Endothelial cell of umbilical vein (primary cell): ENCODE data around the gene BRD3. TPM values are rescaled to one million over a fixed set of nuclear protein-coding genes. Genes with fewer than 3 reads are reported as not detected.

Source experiments
- BruUV-seq: library from RNA; stranded (reverse); fragments of 400-500 nt; replicated peaks from 2 replicates; lab custom pipeline; 2021; lab: Mats Ljungman, UMichigan
- CTCF ChIA-PET: fragments of 300-600, 350-600 bp; sonication (Branson Sonifier 250); formaldehyde crosslinking; loops from one replicate; lab custom pipeline; 2021; ENCODE audit warnings: antibody characterized with exemption, inconsistent platforms; lab: Charles Lee
- POLR2A ChIA-PET: fragments of 300-600, 350-600 bp; sonication (Branson Sonifier 250); formaldehyde crosslinking; loops from one replicate; lab custom pipeline; 2021; ENCODE audit warnings: antibody characterized with exemption, inconsistent platforms; lab: Charles Lee
- DNase-seq: peaks from one replicate; pipeline ENCODE4 v3.0.0-alpha.2; 2011; ENCODE audit warnings: low read depth, low spot score
- FAIRE-seq: peaks from 2 replicates; lab custom pipeline; 2011; peaks lifted over from hg19 to GRCh38; lab: Jason Lieb, UNC
- H2AFZ ChIP-seq: 2 replicates; pipeline ENCODE4 v1.6.0; 2012; ENCODE audit warnings: low read depth, low read length, control low read depth, inconsistent platforms
- H3K27ac ChIP-seq: 2 replicates; pipeline ENCODE4 v1.5.1; 2011; ENCODE audit warnings: low read depth, mild to moderate bottlenecking, control low read depth, low read length, moderate library complexity; ENCODE audit not compliant: insufficient read depth
- H3K27me3 ChIP-seq, 2 experiments: 2 replicates each; pipeline versions ENCODE4 v1.6.0 to v1.6.1; 2011; ENCODE audit warnings: low read length in 2 of 2, mixed read lengths in 1 of 2; ENCODE audit not compliant: control insufficient read depth in 2 of 2, insufficient read depth in 2 of 2
- H3K36me3 ChIP-seq, 2 experiments: 2 replicates in 1 of 2; 3 replicates in 1 of 2; pipeline ENCODE4 v1.5.1; 2011; ENCODE audit warnings: low read length in 2 of 2, mild to moderate bottlenecking in 1 of 2, moderate library complexity in 1 of 2; ENCODE audit not compliant: control insufficient read depth in 2 of 2, insufficient read depth in 2 of 2; ENCODE audit errors: extremely low read depth in 1 of 2
- H3K4me1 ChIP-seq: 3 replicates; pipeline ENCODE4 v1.5.1; 2011; ENCODE audit warnings: mild to moderate bottlenecking, low read length; ENCODE audit not compliant: control insufficient read depth, insufficient read depth; ENCODE audit errors: extremely low read depth
- H3K4me2 ChIP-seq: 2 replicates; pipeline ENCODE4 v1.6.1; 2011; ENCODE audit warnings: low read length, control low read depth, mixed read lengths; ENCODE audit not compliant: insufficient read depth
- H3K4me3 ChIP-seq, 3 experiments: fragments of 200-600 bp in 1 of 3; sonication (generic), shearing (Covaris generic) in 1 of 3; replicated peaks in 1 of 3; 2 replicates each; pipeline ENCODE4 v1.5.1; 2011 to 2016; ENCODE audit warnings: control low read depth in 3 of 3, low read length in 3 of 3, mild to moderate bottlenecking in 2 of 3, inconsistent platforms in 1 of 3, low read depth in 1 of 3, moderate library complexity in 1 of 3; ENCODE audit not compliant: insufficient read depth in 1 of 3
- H3K79me2 ChIP-seq: 2 replicates; pipeline ENCODE4 v1.6.0; 2012; ENCODE audit warnings: low read length, inconsistent platforms; ENCODE audit not compliant: control insufficient read depth, insufficient read depth
- H3K9ac ChIP-seq: replicated peaks from 2 replicates; pipeline ENCODE3; 2011; ENCODE audit warnings: low read length, control low read depth; ENCODE audit not compliant: insufficient read depth; ENCODE audit errors: extremely low read depth
- H3K9me1 ChIP-seq: replicated peaks from 3 replicates; pipeline ENCODE4 v1.6.0; 2011; ENCODE audit warnings: mild to moderate bottlenecking, low read length; ENCODE audit not compliant: control insufficient read depth, insufficient read depth; ENCODE audit errors: extremely low read depth
- H3K9me3 ChIP-seq: replicated peaks from 2 replicates; pipeline ENCODE4 v1.5.1; 2012; ENCODE audit warnings: low read length, inconsistent platforms; ENCODE audit not compliant: control insufficient read depth, insufficient read depth
- H4K20me1 ChIP-seq: replicated peaks from 2 replicates; pipeline ENCODE3; 2011; ENCODE audit warnings: mild to moderate bottlenecking, low read length; ENCODE audit not compliant: control insufficient read depth, insufficient read depth; ENCODE audit errors: extremely low read depth
- CTCF ChIP-seq, 2 donors: IDR thresholded peaks; 1 replicate in 1 of 2; 2 replicates in 1 of 2; pipeline ENCODE4 v1.5.1; 2011; ENCODE audit warnings: low read length in 2 of 2, mild to moderate bottlenecking in 2 of 2, moderate library complexity in 2 of 2, control low read depth in 1 of 2, inconsistent platforms in 1 of 2, low read depth in 1 of 2; ENCODE audit not compliant: insufficient read depth in 1 of 2; ENCODE audit errors: extremely low read depth in 1 of 2
- EZH2 ChIP-seq: IDR thresholded peaks from 2 replicates; pipeline ENCODE4 v1.6.1; 2012; ENCODE audit warnings: borderline replicate concordance, low read depth, mild to moderate bottlenecking, moderate library complexity, low read length, inconsistent platforms; ENCODE audit not compliant: severe bottlenecking
- FOS ChIP-seq: IDR thresholded peaks from 2 replicates; pipeline ENCODE4 v1.6.1; 2011; ENCODE audit warnings: mild to moderate bottlenecking, low read length, moderate library complexity, borderline replicate concordance; ENCODE audit not compliant: insufficient read depth
- GATA2 ChIP-seq: IDR thresholded peaks from 2 replicates; pipeline ENCODE4 v1.7.0; 2011; ENCODE audit warnings: low read depth, mild to moderate bottlenecking, moderate library complexity, mixed read lengths, low read length; ENCODE audit not compliant: insufficient read length, insufficient read depth
- JUN ChIP-seq: IDR thresholded peaks from 2 replicates; pipeline ENCODE4 v1.6.1; 2011; ENCODE audit warnings: borderline replicate concordance, low read depth; ENCODE audit not compliant: insufficient read length, insufficient read depth
- MYC ChIP-seq: IDR thresholded peaks from one replicate; pipeline ENCODE4 v1.6.1; 2011; ENCODE audit warnings: mild to moderate bottlenecking, low read depth, low read length
- POLR2A ChIP-seq: IDR thresholded peaks from 2 replicates; pipeline ENCODE4 v1.6.1; 2012; ENCODE audit warnings: low read depth, mild to moderate bottlenecking, control low read depth, low read length
- POLR2AphosphoS5 ChIP-seq: IDR thresholded peaks from 2 replicates; pipeline ENCODE4 v1.6.1; 2012; ENCODE audit warnings: low read depth, mild to moderate bottlenecking, control low read depth, low read length, moderate library complexity; ENCODE audit not compliant: insufficient read depth
- dilution Hi-C: fragments of 300-500 bp; cut with MboI; formaldehyde crosslinking; loops from one replicate; pipeline ENCODE4 v1.15.0; 2019; ENCODE audit warnings: low sequenced_read_pairs; ENCODE audit not compliant: extremely low pct_ligation_motif_present
- intact Hi-C: fragments of 100-400 bp; cut with micrococcal nuclease; formaldehyde crosslinking; loops from one replicate; pipeline ENCODE4 v1.10.0; 2022
- polyA plus RNA-seq, 4 experiments: library from polyadenylated mRNA; depleted of rRNA in 3 of 4; stranded (reverse) in 3 of 4; unstranded in 1 of 4; fragments of >200 nt; gene quantifications; 2 replicates each; pipeline versions ENCODE4 v1.2.1 to v1.2.3, GENCODE V29; 2011 to 2012; ENCODE audit warnings: missing spikeins in 1 of 4
- total RNA-seq: library from RNA; stranded (reverse); gene quantifications from 2 replicates; pipeline ENCODE4 v1.2.3, GENCODE V29; 2021

Gene BRD3
- total and polyA plus RNA-seq, 2 donors (not counting 3 experiments of a cell fraction or from before 2014, with no cell fraction given) = 10.5 to 47.1 TPM

GRCh38 chr9:134057307-134057657 is 10.5 kb downstream of the BRD3 start:
- FAIRE-seq (no peak), DNase-seq (no peak)
- Histone ChIP-seq H3K4me1 (peaks cover 8% of the 10 kb centered on the region), H3K9me3 (no peaks in the 10 kb centered on the region), H3K36me3 (peaks cover 0 to 14% of the 10 kb centered on the region in 2 experiments), H3K9ac (no peak overlapping the region), H3K27me3 (no peaks in the 10 kb centered on the region), H3K27ac (no peak overlapping the region), H3K9me1 (no peaks in the 10 kb centered on the region), H3K4me3 (no peak overlapping the region), H3K79me2 (peaks cover 75% of the 10 kb centered on the region), H3K4me2 (no peak overlapping the region), H4K20me1 (no peaks in the 10 kb centered on the region), H2AFZ (no peak overlapping the region)
- ChIA-PET POLR2A (no interaction called here), CTCF (interaction anchor here (1.2 kb wide), 1 partner anchor 9 kb away, joined by 4 read pairs; no protein-coding TSS in a partner anchor)
- TF ChIP-seq JUN (no peak), CTCF (IDR thresholded peaks at IDR 0.05; ENCODE audit: extremely low read depth in 1 of 2, insufficient read depth in 1 of 2, low read depth in 1 of 2, low read length in 2 of 2) (no peak), FOS (no peak), GATA2 (no peak), EZH2 (no peak), POLR2AphosphoS5 (no peak), MYC (no peak), POLR2A (no peak)
- dilution Hi-C loops (no loop called here), intact Hi-C loops (no loop called here)
- BruUV-seq = no TSS peak
